ENCODE results near the gene SOD2. TPM values are rescaled to one million over a fixed set of nuclear protein-coding genes. Genes with fewer than 3 reads are reported as not detected.

Gene SOD2
- total and polyA plus RNA-seq, 9 of the 15 experiments (the other 6 are each of a cell fraction or from before 2014, with no cell fraction given) = 39.8 to 140 (median 95.8) TPM

GRCh38 chr6:159726918-159727716 is 34.1 kb upstream of the SOD2 start, which contains the start of gene WTAP (continued):
- TF ChIP-seq ETS1 (conservative IDR thresholded peaks at IDR 0.05; ENCODE audit: control insufficient read depth, low read depth, low read length) (peak; percentile 17), GTF2E2 (tag; IDR thresholded peaks at IDR 0.05) (peak; percentile 97), RBM22 (IDR thresholded peaks at IDR 0.05; ENCODE audit: low read depth, low read length, poor library complexity, severe bottlenecking) (peak; percentile 69), MTA1 (IDR thresholded peaks at IDR 0.05; ENCODE audit: borderline replicate concordance) (peak; percentile 90), RREB1 (CRISPR knock-in tag; IDR thresholded peaks at IDR 0.05) (peak; percentile 5), HMGN3 (IDR thresholded peaks at IDR 0.05; ENCODE audit: borderline replicate concordance, extremely low read depth, insufficient read length, low read depth, low read length) (peak; percentile 90), ZNF232 (CRISPR knock-in tag; IDR thresholded peaks at IDR 0.05) (peak; percentile 95), TRIM28 (IDR thresholded peaks at IDR 0.05) (no peak; the same call in none of the 2 replicates), PHTF2 (CRISPR knock-in tag; IDR thresholded peaks at IDR 0.05) (no peak), ZNF318 (IDR thresholded peaks at IDR 0.05; ENCODE audit: borderline replicate concordance in 1 of 2, low read depth in 1 of 2) (no peak), HDAC2 (IDR thresholded peaks at IDR 0.05) (0 out of 2 replicates have a peak, but pooled peaks have one; percentile 96)
